Effector CD4-positive, alpha-beta T cell (primary cell): ENCODE results near the gene PSMD11.
"Not testable (repeated sequence)": the region's sequence is repeated elsewhere in the genome, so short reads cannot be mapped to it uniquely, and the experiment has no call there.

Source experiments
- DNase-seq: peaks from one replicate; pipeline ENCODE4 v3.0.0-alpha.2; 2020
- total RNA-seq: gene quantifications from one replicate; lab custom pipeline; 2026; lab: John Stamatoyannopoulos, UW

The PSMD11 gene
- total RNA-seq = 73.2 reads per million, percentile 76 among the genes with 10 or more reads in this experiment

GRCh38 chr17:32444301-32445073 is at the start of gene PSMD11:
Gene PSMD11, plus strand, starts transcription at chr17:32444510. Its CDS starts 14 bp downstream, at chr17:32444524.
- peak; percentile 99 for DNase-seq

DNA sequence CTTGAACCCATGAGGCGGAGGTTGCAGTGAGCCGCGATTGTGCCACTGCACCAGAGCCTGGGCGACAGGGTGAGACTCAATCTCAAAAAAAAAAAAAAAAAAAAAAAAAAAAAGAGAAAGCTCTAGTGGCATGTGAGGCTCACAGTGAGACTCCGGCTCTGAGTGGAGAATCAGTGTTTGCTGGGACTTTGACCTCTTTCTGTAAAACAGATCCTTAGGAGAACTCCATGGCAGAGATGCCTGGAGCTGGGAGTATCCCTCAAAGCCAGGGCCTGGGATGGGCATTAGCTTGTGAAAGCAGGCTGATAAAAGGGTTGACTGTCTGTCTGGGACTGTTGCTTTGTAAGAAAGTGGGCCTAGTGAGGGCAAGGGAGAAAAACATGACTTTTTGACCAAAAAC is 48.0 kb upstream of the PSMD11 start:
- DNase-seq = no peak

- no peak for DNase-seq
Observed at GRCh38 chr17:32398946-32399345, 45.4 kb upstream of the PSMD11 start.

- not testable (repeated sequence) for DNase-seq
Observed at GRCh38 chr17:32410085-32410484, 34.2 kb upstream of the PSMD11 start.

GRCh38 chr17:32426894-32427293 is 17.4 kb upstream of the PSMD11 start:
- DNase-seq = no peak

- DNase-seq = no peak
Observed at GRCh38 chr17:32429598-32429997, 14.7 kb upstream of the PSMD11 start.

DNA sequence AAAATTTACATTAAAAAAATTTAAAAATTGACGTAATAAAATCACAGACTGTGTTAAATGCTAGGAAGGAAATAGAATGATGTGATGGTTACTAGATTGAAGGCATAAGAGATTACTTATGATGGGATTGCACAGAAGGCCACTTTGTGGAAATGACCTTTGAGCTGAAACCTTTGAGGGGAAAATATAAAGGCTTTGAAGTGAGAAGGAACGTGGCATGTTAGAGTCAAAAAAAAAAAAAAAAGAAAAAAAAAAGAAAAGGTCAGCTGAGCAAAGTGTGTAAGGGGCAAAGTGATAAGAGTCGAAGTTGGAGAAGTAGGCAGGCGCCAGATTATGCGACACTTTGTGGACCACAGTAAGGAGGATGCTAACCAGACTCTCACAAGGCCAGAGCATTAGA is 3.6 kb upstream of the PSMD11 start:
- no peak for DNase-seq

DNA sequence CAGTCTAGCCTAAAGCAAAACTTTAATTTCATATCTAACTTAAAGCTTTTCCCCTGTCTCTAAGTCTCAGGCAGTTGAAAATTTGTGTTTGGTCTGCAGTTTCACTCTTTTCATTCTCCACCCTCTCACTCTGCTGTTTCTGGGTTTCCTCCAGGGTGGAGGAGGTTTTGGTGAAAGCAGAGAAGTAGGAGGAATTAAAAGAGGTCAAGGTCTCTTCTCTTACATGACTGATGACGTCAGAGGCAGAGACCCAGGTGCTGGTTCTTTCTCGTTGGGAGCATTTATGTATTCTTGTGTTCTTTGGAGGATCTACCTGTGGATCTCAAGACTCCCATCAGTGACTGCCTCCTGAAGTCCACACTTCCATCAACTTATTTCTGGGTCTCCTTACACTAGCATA is 2.4 kb upstream of the PSMD11 start:
- no peak for DNase-seq

DNA sequence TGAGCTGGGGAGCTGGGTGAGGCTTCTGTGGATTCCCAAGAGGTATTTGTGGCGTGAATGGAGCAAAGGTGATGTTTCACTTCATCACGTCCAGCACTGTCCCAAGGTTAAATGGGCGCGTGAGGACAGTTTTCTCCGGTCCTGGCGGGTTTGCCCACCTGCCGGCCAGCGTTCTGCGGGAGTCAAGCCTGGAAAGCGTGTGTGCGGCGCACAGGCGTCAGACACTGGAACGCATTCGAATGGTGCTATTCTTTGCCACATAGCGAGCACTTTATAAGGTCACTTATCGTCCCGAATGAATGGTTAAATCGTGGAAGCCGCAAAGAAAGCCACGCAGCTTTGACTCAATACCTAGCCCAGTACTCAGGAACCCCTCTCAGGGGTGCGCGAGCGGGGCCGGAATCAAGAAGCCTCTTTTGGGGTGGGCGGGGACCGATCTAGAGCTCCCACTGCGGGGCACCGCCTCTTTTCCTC is 446 bp upstream of the PSMD11 start:
- DNase-seq = no peak

- no peak for DNase-seq
Observed at GRCh38 chr17:32445074-32445415, 735 bp downstream of the PSMD11 start.

- DNase-seq = no peak
Observed at GRCh38 chr17:32445497-32445896, 1.2 kb downstream of the PSMD11 start.

- no peak for DNase-seq
Observed at GRCh38 chr17:32445971-32446370, 1.7 kb downstream of the PSMD11 start.

DNA sequence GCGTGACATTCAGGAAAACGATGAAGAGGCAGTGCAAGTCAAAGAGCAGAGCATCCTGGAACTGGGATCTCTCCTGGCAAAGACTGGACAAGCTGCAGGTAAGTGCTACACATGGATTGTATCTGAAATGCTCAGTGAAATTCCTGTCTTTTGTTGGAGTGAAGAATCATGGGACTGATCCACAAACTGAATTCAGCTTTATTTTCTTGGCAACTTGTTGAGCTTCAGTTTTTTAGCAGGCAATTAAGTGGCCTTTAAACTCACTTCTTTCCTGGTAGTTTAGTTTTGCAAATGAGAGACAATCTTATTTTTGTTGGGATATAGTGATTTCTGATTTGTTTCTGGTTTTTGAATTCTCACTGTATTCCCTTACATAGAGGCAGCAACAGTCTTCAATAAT is 2.6 kb downstream of the PSMD11 start:
- no peak for DNase-seq

DNA sequence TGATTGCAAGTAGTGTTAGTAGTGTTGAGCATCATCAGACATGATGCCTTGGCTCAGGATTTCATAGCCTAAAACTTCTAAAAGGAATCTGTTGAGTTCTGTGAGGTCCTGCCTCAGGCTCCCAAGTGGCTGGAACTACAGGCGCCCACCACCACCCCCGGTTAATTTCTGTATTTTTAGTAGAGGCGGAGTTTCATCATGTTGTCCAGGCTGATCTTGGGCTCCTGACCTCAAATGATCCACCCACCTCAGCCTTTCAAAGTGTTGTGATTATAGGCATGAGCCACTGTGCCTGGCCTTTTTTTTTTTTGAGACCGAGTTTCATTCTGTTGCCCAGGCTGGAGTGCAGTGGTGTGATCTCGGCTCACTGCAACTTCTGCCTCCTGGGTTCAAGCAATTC is 5.7 kb downstream of the PSMD11 start:
- no peak for DNase-seq

DNA sequence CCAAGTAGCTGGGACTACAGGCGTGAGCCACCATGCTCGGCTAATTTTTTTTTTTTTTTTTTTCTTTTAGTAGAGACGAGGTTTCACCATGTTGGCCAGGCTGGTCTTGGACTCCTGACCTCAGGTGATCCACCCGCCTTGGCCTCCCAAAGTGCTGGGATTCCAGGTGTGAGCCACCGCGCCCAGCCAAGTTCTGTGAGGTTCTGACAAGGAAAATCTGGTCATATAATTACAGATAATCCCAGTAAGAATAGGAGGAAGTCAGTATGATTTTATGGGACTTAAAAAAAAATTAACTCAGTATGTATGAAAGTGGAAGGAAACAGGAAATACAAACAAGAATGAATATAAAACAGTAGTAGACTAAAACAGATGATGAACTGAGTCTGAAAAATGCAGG is 6.1 kb downstream of the PSMD11 start:
- DNase-seq = not testable (repeated sequence)

DNA sequence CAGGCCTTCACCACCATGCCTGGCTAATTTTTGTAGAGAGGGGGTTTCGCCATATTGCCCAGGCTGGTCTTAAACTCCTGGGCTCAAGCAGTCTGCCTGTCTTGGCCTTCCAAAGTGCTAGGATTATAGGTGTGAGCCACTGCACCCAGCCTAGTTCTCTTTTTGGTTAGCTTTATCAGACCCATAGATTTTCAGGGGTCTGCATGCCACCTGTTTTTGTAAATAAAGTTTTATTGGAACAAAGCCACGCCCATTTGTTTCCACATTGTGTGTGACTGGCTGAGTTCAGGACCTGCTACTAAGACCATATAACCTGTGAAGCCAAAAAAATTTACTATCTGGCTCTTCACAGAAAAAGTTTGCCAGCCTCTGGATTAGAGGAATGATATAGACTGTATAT is 7.6 kb downstream of the PSMD11 start:
- DNase-seq = no peak

- no peak for DNase-seq
Observed at GRCh38 chr17:32452281-32452680, 8.0 kb downstream of the PSMD11 start.

GRCh38 chr17:32453370-32453769 is 9.1 kb downstream of the PSMD11 start:
- no peak for DNase-seq

DNA sequence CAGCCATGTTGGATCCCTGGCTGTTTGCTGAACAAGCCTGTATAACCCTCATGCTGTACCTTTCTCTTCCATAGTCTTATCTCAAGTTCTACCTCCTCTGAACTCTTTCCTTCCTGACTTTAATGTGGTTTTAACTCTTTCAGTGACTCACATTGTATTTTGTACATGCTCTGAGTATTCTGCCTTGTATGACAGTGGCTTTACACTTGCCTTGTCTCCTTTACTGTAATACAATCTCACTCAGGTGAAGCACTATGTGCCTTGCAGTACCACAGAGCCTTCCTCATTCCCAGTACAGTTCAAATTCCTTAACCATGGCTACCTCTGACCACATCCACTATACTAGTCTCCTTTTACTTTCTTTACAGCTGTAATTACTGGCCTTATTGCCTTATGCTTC is 14.1 kb downstream of the PSMD11 start:
- DNase-seq = no peak

DNA sequence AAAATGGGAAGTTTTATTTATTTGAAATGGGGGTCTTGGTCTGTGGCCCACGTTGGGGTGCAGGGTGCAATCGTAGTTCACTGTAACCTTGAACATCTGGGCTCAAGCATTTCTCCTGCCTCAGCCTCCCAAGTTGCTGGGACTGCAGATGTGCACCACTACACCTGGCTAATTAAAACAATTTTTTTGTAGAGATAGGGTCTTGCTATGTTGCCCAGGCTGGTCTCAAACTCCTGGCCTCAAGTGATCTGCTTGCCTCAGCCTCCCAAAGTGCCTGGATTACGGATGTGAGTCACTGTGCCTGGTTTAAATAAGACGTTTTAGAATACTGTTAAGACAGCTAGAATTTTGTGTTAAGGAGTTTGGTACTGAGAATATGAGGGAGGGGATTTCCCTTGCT is 15.7 kb downstream of the PSMD11 start:
- DNase-seq = no peak

DNA sequence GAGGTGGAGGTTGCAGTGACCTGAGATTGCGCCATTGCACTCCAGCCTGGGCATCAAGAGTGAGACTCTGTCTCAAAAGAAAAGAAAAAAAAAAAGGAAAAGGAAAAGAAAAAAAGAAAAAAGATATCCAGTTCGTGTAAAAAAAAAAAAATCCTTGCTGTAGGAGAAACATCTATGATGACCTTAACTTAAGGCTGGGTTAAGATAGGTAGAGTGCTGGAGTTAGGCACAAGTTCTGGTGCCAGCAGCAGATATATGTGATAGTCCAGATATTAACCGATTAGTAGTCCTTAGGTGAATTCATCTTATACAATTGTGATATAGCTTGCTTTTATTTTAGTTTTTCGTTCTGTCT is 17.2 kb downstream of the PSMD11 start:
- no peak for DNase-seq

GRCh38 chr17:32461853-32462617 is 17.7 kb downstream of the PSMD11 start:
- DNase-seq = peak; percentile 63

DNA sequence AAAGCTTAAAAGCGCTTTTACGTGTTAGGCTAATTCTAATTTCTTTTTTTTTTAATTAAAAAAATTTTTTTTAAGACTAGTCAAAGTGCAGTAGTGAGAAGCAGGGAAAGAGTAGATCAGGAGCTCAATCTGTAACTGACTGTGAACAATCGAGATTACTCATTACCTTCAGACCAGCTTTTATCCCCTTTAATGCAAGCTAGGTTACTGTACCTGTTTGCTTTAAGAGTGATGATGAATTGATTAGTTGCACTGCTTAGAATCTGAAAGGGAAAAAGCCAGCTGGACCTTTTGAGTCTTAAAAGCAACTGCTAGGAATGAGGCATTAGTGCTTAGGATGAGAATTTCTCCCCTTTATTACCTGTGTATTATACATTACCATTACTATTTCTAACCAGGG is 19.0 kb downstream of the PSMD11 start:
- DNase-seq = no peak

DNA sequence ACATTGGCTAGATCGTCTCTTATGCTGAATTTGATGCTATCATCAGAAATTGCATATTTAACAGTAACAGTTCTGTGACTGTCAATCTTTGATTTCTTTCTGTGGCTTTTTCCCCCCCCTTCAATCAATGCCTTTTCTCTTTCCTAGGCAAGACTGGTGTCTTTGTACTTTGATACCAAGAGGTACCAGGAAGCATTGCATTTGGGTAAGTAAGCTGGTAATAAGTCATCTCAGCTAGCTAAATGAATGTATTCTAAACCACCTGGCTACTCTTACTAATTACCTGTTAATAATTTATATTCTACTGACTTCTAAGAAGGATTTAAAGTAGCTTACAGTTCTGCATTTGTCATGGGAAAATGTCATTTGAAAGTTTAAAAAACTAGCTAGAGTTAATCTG is 20.1 kb downstream of the PSMD11 start:
- DNase-seq = no peak
